ENCODE data around the gene JMJD1C. TPM values are rescaled to one million over a fixed set of nuclear protein-coding genes. Genes with fewer than 3 reads are reported as not detected.

Gene JMJD1C
- total and polyA plus RNA-seq, 2 donors (not counting 3 experiments of a cell fraction or from before 2014, with no cell fraction given): 32.1 to 97.1 TPM

DNA sequence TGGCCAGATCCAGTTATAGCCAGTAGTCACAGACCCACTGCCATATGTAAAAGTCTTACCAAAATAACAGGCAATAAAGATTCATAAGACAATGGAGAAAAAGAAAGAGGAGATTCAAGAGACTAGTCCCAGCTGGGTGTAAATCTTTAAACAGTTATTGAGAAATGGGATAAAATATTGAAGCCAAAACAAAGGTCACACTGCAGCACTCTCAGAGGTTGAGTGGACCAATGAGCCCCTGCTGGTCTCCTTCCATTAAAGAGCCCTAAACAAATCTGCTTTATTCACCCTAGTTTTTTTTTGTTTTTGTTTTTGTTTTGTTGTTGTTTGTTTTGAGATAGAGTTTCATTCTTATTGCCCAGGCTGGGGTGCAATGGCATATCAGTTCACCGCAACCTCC lies 98.8 kb downstream of the JMJD1C start:
- no peaks in the 10 kb centered on the region for H3K4me1 ChIP-seq (ENCODE audit: control insufficient read depth, extremely low read depth, insufficient read depth, low read length)
- H3K36me3 ChIP-seq (ENCODE audit: control insufficient read depth in 2 of 2, extremely low read depth in 1 of 2, insufficient read depth in 2 of 2, low read length in 2 of 2): no peaks in the 10 kb centered on the region
- H3K27ac ChIP-seq (ENCODE audit: insufficient read depth, low read depth, low read length): no peak overlapping the region
- no peak overlapping the region for H3K4me2 ChIP-seq (ENCODE audit: insufficient read depth, low read length)
- ChIA-PET CTCF (interaction anchor here (1.4 to 1.9 kb wide), 2 partner anchors 17 to 353 kb away, joined by 4 to 5 read pairs; no protein-coding TSS in a partner anchor), POLR2A (no interaction called here)
- no peaks in the 10 kb centered on the region for H3K27me3 ChIP-seq (ENCODE audit: control insufficient read depth in 2 of 2, insufficient read depth in 2 of 2, low read length in 2 of 2)
- FAIRE-seq (no peak), DNase-seq (ENCODE audit: low read depth, low spot score) (no peak)
- dilution Hi-C loops (cut with MboI; ENCODE audit: extremely low pct_ligation_motif_present, low sequenced_read_pairs) (no loop called here), intact Hi-C loops (cut with micrococcal nuclease) (no loop called here)
- no peaks in the 10 kb centered on the region for H3K9me3 ChIP-seq (replicated peaks; ENCODE audit: control insufficient read depth, insufficient read depth, low read length)
- H3K9me1 ChIP-seq (replicated peaks; ENCODE audit: control insufficient read depth, extremely low read depth, insufficient read depth, low read length): no peaks in the 10 kb centered on the region
- H3K9ac ChIP-seq (replicated peaks; ENCODE audit: extremely low read depth, insufficient read depth, low read length): no peak overlapping the region
- H2AFZ ChIP-seq (ENCODE audit: low read depth, low read length): no peak overlapping the region
- no peaks in the 10 kb centered on the region for H4K20me1 ChIP-seq (replicated peaks; ENCODE audit: control insufficient read depth, extremely low read depth, insufficient read depth, low read length)
- no TSS peak for BruUV-seq (replicated peaks)
- H3K4me3 ChIP-seq (replicated peaks in 1 of 3; ENCODE audit: insufficient read depth in 1 of 3, low read depth in 1 of 3, low read length in 3 of 3): no peak overlapping the region
- no peak for TF ChIP-seq POLR2AphosphoS5 (IDR thresholded peaks at IDR 0.05; ENCODE audit: insufficient read depth, low read depth, low read length)
- TF ChIP-seq, protein P1, sequence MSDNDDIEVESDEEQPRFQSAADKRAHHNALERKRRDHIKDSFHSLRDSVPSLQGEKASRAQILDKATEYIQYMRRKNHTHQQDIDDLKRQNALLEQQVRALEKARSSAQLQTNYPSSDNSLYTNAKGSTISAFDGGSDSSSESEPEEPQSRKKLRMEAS (IDR thresholded peaks at IDR 0.05; ENCODE audit: insufficient read depth, insufficient read length): no peak
- TF ChIP-seq, protein P2, sequence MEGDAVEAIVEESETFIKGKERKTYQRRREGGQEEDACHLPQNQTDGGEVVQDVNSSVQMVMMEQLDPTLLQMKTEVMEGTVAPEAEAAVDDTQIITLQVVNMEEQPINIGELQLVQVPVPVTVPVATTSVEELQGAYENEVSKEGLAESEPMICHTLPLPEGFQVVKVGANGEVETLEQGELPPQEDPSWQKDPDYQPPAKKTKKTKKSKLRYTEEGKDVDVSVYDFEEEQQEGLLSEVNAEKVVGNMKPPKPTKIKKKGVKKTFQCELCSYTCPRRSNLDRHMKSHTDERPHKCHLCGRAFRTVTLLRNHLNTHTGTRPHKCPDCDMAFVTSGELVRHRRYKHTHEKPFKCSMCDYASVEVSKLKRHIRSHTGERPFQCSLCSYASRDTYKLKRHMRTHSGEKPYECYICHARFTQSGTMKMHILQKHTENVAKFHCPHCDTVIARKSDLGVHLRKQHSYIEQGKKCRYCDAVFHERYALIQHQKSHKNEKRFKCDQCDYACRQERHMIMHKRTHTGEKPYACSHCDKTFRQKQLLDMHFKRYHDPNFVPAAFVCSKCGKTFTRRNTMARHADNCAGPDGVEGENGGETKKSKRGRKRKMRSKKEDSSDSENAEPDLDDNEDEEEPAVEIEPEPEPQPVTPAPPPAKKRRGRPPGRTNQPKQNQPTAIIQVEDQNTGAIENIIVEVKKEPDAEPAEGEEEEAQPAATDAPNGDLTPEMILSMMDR (IDR thresholded peaks at IDR 0.05; ENCODE audit: extremely low read depth in 1 of 2, insufficient read depth in 1 of 2, low read depth in 1 of 2, low read length in 2 of 2): no peak
- TF ChIP-seq EZH2 (IDR thresholded peaks at IDR 0.05; ENCODE audit: borderline replicate concordance, low read depth, low read length, severe bottlenecking): no peak
- no peak for TF ChIP-seq MYC (IDR thresholded peaks at IDR 0.05; ENCODE audit: low read depth, low read length)
- H3K79me2 ChIP-seq (ENCODE audit: control insufficient read depth, insufficient read depth, low read length): peaks cover 20% of the 10 kb centered on the region

All from endothelial cell of umbilical vein (primary cell).